IMR-90 (cell line): ENCODE measurements around the gene YIPF3. TPM values are rescaled to one million over a fixed set of nuclear protein-coding genes. Genes with fewer than 3 reads are reported as not detected.
A peak's percentile ranks its signal among the peaks of the same experiment; 100 is the strongest.

Experiments
- ATAC-seq: fragments of 200-7000 bp; cut with Tn5 transposase; 2 replicates; pipeline ENCODE4 v1.9.1; 2020; ENCODE audit warnings: low read depth, mild to moderate bottlenecking, moderate library complexity
- BruUV-seq: library from RNA; stranded (reverse); fragments of 400-500 nt; replicated peaks from 2 replicates; lab custom pipeline; 2021; lab: Mats Ljungman, UMichigan
- CTCF ChIA-PET: fragments of 300-600 bp; formaldehyde crosslinking; extraction: SDS; loops from one replicate; lab custom pipeline; 2021; ENCODE audit warnings: antibody characterized with exemption; lab: Yijun Ruan, JAX
- POLR2A ChIA-PET: fragments of 300-600 bp; sonication (Branson Sonifier 250); formaldehyde crosslinking; loops from one replicate; lab custom pipeline; 2022; ENCODE audit warnings: antibody characterized with exemption; ENCODE audit not compliant: unreplicated experiment; lab: Charles Lee
- DNase-seq: peaks from one replicate; pipeline ENCODE4 v3.0.0; 2013
- H2AFZ ChIP-seq: replicated peaks from 2 replicates; pipeline ENCODE3; 2013; ENCODE audit warnings: low read length, mild to moderate bottlenecking; ENCODE audit not compliant: poor library complexity
- H2AK5ac ChIP-seq: 2 replicates; pipeline ENCODE4 v1.6.1; 2013; ENCODE audit warnings: low read depth, low read length, inconsistent platforms
- H2AK9ac ChIP-seq: replicated peaks from 2 replicates; pipeline ENCODE3; 2013; ENCODE audit warnings: mild to moderate bottlenecking, low read depth, low read length, moderate library complexity; ENCODE audit not compliant: poor library complexity
- H2BK120ac ChIP-seq: 2 replicates; pipeline ENCODE4 v1.6.1; 2013; ENCODE audit warnings: low read depth, low read length, inconsistent platforms
- H2BK15ac ChIP-seq: 3 replicates; pipeline ENCODE4 v1.6.1; 2013; ENCODE audit warnings: low read depth, low read length, inconsistent platforms
- H2BK20ac ChIP-seq: 2 replicates; pipeline ENCODE4 v1.6.1; 2013; ENCODE audit warnings: low read depth, mild to moderate bottlenecking, inconsistent platforms, low read length, moderate library complexity
- H2BK5ac ChIP-seq: 2 replicates; pipeline ENCODE4 v1.6.1; 2013; ENCODE audit warnings: mild to moderate bottlenecking, low read depth, low read length, inconsistent platforms; ENCODE audit not compliant: poor library complexity, severe bottlenecking
- H3K14ac ChIP-seq: replicated peaks from 2 replicates; pipeline ENCODE4 v1.6.1; 2013; ENCODE audit warnings: low read depth, low read length, inconsistent platforms
- H3K18ac ChIP-seq: 2 replicates; pipeline ENCODE4 v1.6.1; 2013; ENCODE audit warnings: low read depth, low read length, control low read depth
- H3K23ac ChIP-seq: 2 replicates; pipeline ENCODE4 v1.6.1; 2013; ENCODE audit warnings: low read depth, low read length, inconsistent platforms
- H3K27ac ChIP-seq: 2 replicates; pipeline ENCODE4 v1.5.1; 2013; ENCODE audit warnings: mild to moderate bottlenecking, control low read depth, low read length; ENCODE audit not compliant: insufficient read depth
- H3K27me3 ChIP-seq: 2 replicates; pipeline ENCODE4 v1.6.1; 2013; ENCODE audit warnings: low read length; ENCODE audit not compliant: control insufficient read depth, insufficient read depth
- H3K36me3 ChIP-seq: 2 replicates; pipeline ENCODE4 v1.6.1; 2013; ENCODE audit warnings: low read length, mixed read lengths; ENCODE audit not compliant: control insufficient read depth, insufficient read depth
- H3K4ac ChIP-seq: 2 replicates; pipeline ENCODE4 v1.6.1; 2013; ENCODE audit warnings: low read depth, low read length, inconsistent platforms
- H3K4me1 ChIP-seq: 2 replicates; pipeline ENCODE4 v1.6.1; 2013; ENCODE audit warnings: low read length, mixed read lengths; ENCODE audit not compliant: control insufficient read depth, insufficient read depth
- H3K4me2 ChIP-seq: 2 replicates; pipeline ENCODE4 v1.6.1; 2013; ENCODE audit warnings: low read depth, mild to moderate bottlenecking, control low read depth, low read length, moderate library complexity
- H3K4me3 ChIP-seq: 2 replicates; pipeline ENCODE4 v1.5.1; 2013; ENCODE audit warnings: low read depth, mild to moderate bottlenecking, control low read depth, low read length, moderate library complexity; ENCODE audit not compliant: insufficient read depth
- H3K56ac ChIP-seq: 2 replicates; pipeline ENCODE4 v1.6.1; 2013; ENCODE audit warnings: low read length, inconsistent platforms; ENCODE audit not compliant: insufficient read depth; ENCODE audit errors: extremely low read depth
- H3K79me1 ChIP-seq, 2 experiments: 2 replicates each; pipeline ENCODE4 v1.6.1; 2013; ENCODE audit warnings: low read length in 2 of 2, inconsistent platforms in 1 of 2, low read depth in 1 of 2
- H3K9ac ChIP-seq: 2 replicates; pipeline ENCODE4 v1.6.1; 2013; ENCODE audit warnings: low read depth, low read length, control low read depth
- H3K9me1 ChIP-seq: 2 replicates; pipeline ENCODE4 v1.6.1; 2013; ENCODE audit warnings: low read length, inconsistent platforms; ENCODE audit not compliant: insufficient read depth
- H3K9me3 ChIP-seq: 2 replicates; pipeline ENCODE4 v1.6.1; 2013; ENCODE audit warnings: low read length; ENCODE audit not compliant: control insufficient read depth, insufficient read depth
- H4K20me1 ChIP-seq: 2 replicates; pipeline ENCODE4 v1.6.1; 2013; ENCODE audit warnings: low read length, inconsistent platforms; ENCODE audit not compliant: insufficient read depth
- H4K5ac ChIP-seq: 2 replicates; pipeline ENCODE4 v1.6.1; 2013; ENCODE audit warnings: mild to moderate bottlenecking, low read depth, low read length, control low read depth
- H4K8ac ChIP-seq, 2 experiments: 2 replicates each; pipeline ENCODE4 v1.6.1; 2013; ENCODE audit warnings: low read depth in 2 of 2, low read length in 2 of 2, control low read depth in 1 of 2, inconsistent platforms in 1 of 2
- H4K91ac ChIP-seq: 2 replicates; pipeline ENCODE4 v1.6.1; 2013; ENCODE audit warnings: low read depth, low read length, inconsistent platforms; ENCODE audit not compliant: insufficient read depth
- FOS ChIP-seq: fragments of 150-350 bp; IDR thresholded peaks from 2 replicates; pipeline ENCODE4 v1.6.1; 2016; ENCODE audit warnings: low read depth, low read length
- MXI1 ChIP-seq: IDR thresholded peaks from 2 replicates; pipeline ENCODE4 v1.6.1; 2012; ENCODE audit warnings: low read depth, mild to moderate bottlenecking, low read length, moderate library complexity, borderline replicate concordance
- RFX5 ChIP-seq: IDR thresholded peaks from 2 replicates; pipeline ENCODE4 v1.8.0; 2012; ENCODE audit warnings: low read depth, mild to moderate bottlenecking, low read length, moderate library complexity
- WGBS, 2 experiments: methylation state at CpG; one replicate each; pipeline versions ENCODE4 v1.1.5 to v1.1.7; 2013; ENCODE audit warnings: missing lambda C conversion rate in 2 of 2; ENCODE audit not compliant: insufficient read length in 1 of 2; ENCODE audit errors: extremely low coverage in 2 of 2; 5-methylcytosine and 5-hydroxymethylcytosine counted together
- dilution Hi-C: fragments of 300-500 bp; cut with HindIII; formaldehyde crosslinking; loops from one replicate; pipeline ENCODE4 v1.14.3; 2018; ENCODE audit warnings: low sequenced_read_pairs; ENCODE audit not compliant: unreplicated experiment
- in situ Hi-C: fragments of 300-500 bp; cut with MboI; formaldehyde crosslinking; loops from 3 replicates; pipeline ENCODE4 v1.14.3; 2019; ENCODE audit warnings: low sequenced_read_pairs, inconsistent platforms, mixed read lengths
- intact Hi-C: fragments of 100-400 bp; cut with micrococcal nuclease; formaldehyde crosslinking; loops from 2 replicates; pipeline ENCODE4 v1.10.0; 2022
- polyA plus RNA-seq, 3 experiments: library from polyadenylated mRNA; depleted of rRNA; stranded (reverse); fragments of >200 nt; gene quantifications; 2 replicates each; pipeline ENCODE4 v1.2.3, GENCODE V29; 2012; ENCODE audit warnings: low replicate concordance in 1 of 3
- total RNA-seq: library from RNA; depleted of rRNA; stranded (reverse); fragments of >200 nt; gene quantifications from 2 replicates; pipeline ENCODE4 v1.2.3, GENCODE V29; 2012

YIPF3 gene
- total and polyA plus RNA-seq, 2 of the 4 experiments (the other 2 are of a cell fraction) = 114 to 193 TPM

DNA sequence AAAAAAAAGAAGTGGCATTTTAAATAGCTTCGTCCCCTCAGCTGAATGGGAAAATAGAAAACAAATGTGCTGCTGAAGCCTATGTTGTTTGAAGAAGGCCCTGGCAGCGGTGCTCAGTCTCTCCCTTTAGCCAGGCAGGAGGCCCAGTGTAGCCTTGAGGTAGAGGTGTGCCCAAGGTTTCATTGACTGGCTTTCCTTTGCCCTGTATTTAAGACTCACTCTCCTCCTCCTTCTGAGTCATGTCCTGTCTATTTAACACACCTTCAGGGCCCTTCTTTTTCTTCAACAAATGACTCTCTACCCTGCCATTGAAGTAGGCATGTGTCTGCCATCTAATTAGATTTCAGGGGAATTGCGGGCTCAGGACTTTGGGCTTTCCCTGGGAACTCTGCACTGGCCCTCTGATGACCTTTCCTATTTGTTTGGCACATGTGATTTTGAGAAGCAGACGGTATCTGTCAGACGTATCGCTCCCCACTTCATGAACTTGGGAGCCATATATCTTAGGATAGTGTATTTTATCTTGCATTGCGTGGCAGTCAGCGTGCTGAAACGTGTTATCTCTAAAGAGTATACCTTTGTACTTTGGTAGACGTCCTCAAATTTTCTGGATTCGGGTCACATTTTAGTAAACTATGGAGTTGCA is 35.0 kb downstream of the YIPF3 start:
- Histone ChIP-seq H3K36me3 (peaks cover 1% of the 10 kb centered on the region; the same call in 1 of the 2 replicates), H2BK5ac (no peak overlapping the region), H3K27me3 (no peaks in the 10 kb centered on the region), H3K18ac (no peak overlapping the region), H3K56ac (no peak overlapping the region), H2AK5ac (no peak overlapping the region), H3K23ac (no peak overlapping the region), H3K4me3 (no peak overlapping the region), H3K4me2 (no peak overlapping the region), H3K9me1 (peaks cover 33% of the 10 kb centered on the region), H2BK15ac (no peak overlapping the region), H2AK9ac (peak overlapping the region; percentile 71), H3K79me1 (peaks cover 54 to 71% of the 10 kb centered on the region in 2 experiments), H2BK120ac (no peak overlapping the region), H3K14ac (no peak overlapping the region), H4K8ac (no peak overlapping the region), H4K91ac (no peak overlapping the region), H2BK20ac (no peak overlapping the region), H3K9me3 (no peaks in the 10 kb centered on the region), H3K9ac (no peak overlapping the region), H4K20me1 (peaks cover 10% of the 10 kb centered on the region; the same call in 1 of the 2 replicates), H3K27ac (no peak overlapping the region), H3K4me1 (peaks cover 7% of the 10 kb centered on the region), H3K4ac (no peak overlapping the region), H2AFZ (no peak overlapping the region), H4K5ac (no peak overlapping the region)
- ATAC-seq (no peak), DNase-seq (no peak)
- TF ChIP-seq FOS = no peak
- TF ChIP-seq RFX5 = no peak
- no peak for TF ChIP-seq MXI1
- POLR2A ChIA-PET = interaction anchor here (0.6 to 0.7 kb wide), 3 partner anchors 10 to 487 kb away, joined by 4 to 18 read pairs (median 11); no protein-coding TSS in a partner anchor
- no TSS peak for BruUV-seq
- dilution Hi-C loops (no loop called here), in situ Hi-C loops (no loop called here), intact Hi-C loops (no loop called here)
- 72% methylated on average over 3 of the region's 11 CpGs; no CpG with 5 or more reads in 1 of the 2 experiments for WGBS, 2 experiments
- CTCF ChIA-PET = interaction anchor here (0.6 to 0.7 kb wide), 2 partner anchors 292 to 485 kb away, joined by 3 to 5 read pairs; no protein-coding TSS in a partner anchor
